DND-41 (cell line): Measurements from ENCODE around the gene RMND5A.

Experiments
- ATAC-seq: fragments of 200-7000 bp; cut with Tn5 transposase; 3 replicates; pipeline ENCODE4 v1.9.1; 2021; ENCODE audit warnings: low read depth; ENCODE audit not compliant: insufficient read depth
- DNase-seq: peaks from one replicate; pipeline ENCODE4 v3.0.0-alpha.2; 2020
- H2AFZ ChIP-seq: 2 replicates; pipeline ENCODE4 v1.6.0; 2012; ENCODE audit warnings: low read depth, low read length
- H3K27ac ChIP-seq: 2 replicates; pipeline ENCODE4 v1.5.1; 2012; ENCODE audit warnings: low read length, inconsistent platforms
- H3K27me3 ChIP-seq: fragments of 200-600 bp; sonication (generic); 2 replicates; pipeline ENCODE4 v1.6.0; 2012; ENCODE audit warnings: low read length, mild to moderate bottlenecking, inconsistent platforms; ENCODE audit not compliant: insufficient read depth, poor library complexity
- H3K36me3 ChIP-seq: 2 replicates; pipeline ENCODE4 v1.5.1; 2012; ENCODE audit warnings: low read length, inconsistent platforms; ENCODE audit not compliant: insufficient read depth
- H3K4me1 ChIP-seq: 2 replicates; pipeline ENCODE4 v1.5.1; 2012; ENCODE audit warnings: mild to moderate bottlenecking, low read length; ENCODE audit not compliant: insufficient read depth
- H3K4me2 ChIP-seq: 2 replicates; pipeline ENCODE4 v1.6.0; 2012; ENCODE audit warnings: mild to moderate bottlenecking, moderate library complexity, low read length, inconsistent platforms; ENCODE audit not compliant: insufficient read depth
- H3K4me3 ChIP-seq, 2 experiments: fragments of 200-600 bp in 1 of 2; shearing (Covaris generic) in 1 of 2; 2 replicates each; pipeline ENCODE4 v1.5.1; 2012 to 2016; ENCODE audit warnings: inconsistent platforms in 2 of 2, low read length in 2 of 2, mild to moderate bottlenecking in 2 of 2, low read depth in 1 of 2, moderate library complexity in 1 of 2
- H3K79me2 ChIP-seq: 2 replicates; pipeline ENCODE4 v1.6.0; 2012; ENCODE audit warnings: low read length, inconsistent platforms; ENCODE audit not compliant: insufficient read depth
- H3K9ac ChIP-seq: 2 replicates; pipeline ENCODE4 v1.6.0; 2012; ENCODE audit warnings: low read depth, mild to moderate bottlenecking, inconsistent platforms, low read length, moderate library complexity
- H3K9me3 ChIP-seq: 2 replicates; pipeline ENCODE4 v1.5.1; 2012; ENCODE audit warnings: low read length, moderate library complexity, mild to moderate bottlenecking, inconsistent platforms; ENCODE audit not compliant: insufficient read depth, severe bottlenecking
- H4K20me1 ChIP-seq: 2 replicates; pipeline ENCODE4 v1.6.0; 2012; ENCODE audit warnings: low read length; ENCODE audit not compliant: insufficient read depth
- CTCF ChIP-seq: IDR thresholded peaks from 2 replicates; pipeline ENCODE4 v1.5.1; 2012; ENCODE audit warnings: borderline replicate concordance, low read length, moderate library complexity, mild to moderate bottlenecking; ENCODE audit not compliant: poor library complexity, severe bottlenecking; ENCODE audit errors: extremely low read depth
- EZH2 ChIP-seq: IDR thresholded peaks from 3 replicates; pipeline ENCODE4 v1.6.1; 2012; ENCODE audit warnings: borderline replicate concordance, low read depth, mild to moderate bottlenecking, moderate library complexity, low read length, inconsistent platforms; ENCODE audit not compliant: severe bottlenecking

The RMND5A gene

GRCh38 chr2:86788881-86789686, 69.0 kb downstream of the RMND5A start:
- no peak overlapping the region for H2AFZ ChIP-seq
- DNase-seq: no peak
- H3K27me3 ChIP-seq: no peaks in the 10 kb centered on the region
- no peak overlapping the region for H3K9ac ChIP-seq
- H4K20me1 ChIP-seq: no peaks in the 10 kb centered on the region
- H3K4me2 ChIP-seq: no peak overlapping the region
- no peak for TF ChIP-seq CTCF
- TF ChIP-seq EZH2: no peak
- H3K27ac ChIP-seq: no peak overlapping the region
- no peaks in the 10 kb centered on the region for H3K79me2 ChIP-seq
- H3K9me3 ChIP-seq: no peaks in the 10 kb centered on the region
- ATAC-seq: no peak
- no peaks in the 10 kb centered on the region for H3K36me3 ChIP-seq
- H3K4me1 ChIP-seq: peaks cover 3% of the 10 kb centered on the region; the same call in 1 of the 2 replicates
- H3K4me3 ChIP-seq: no peak overlapping the region

GRCh38 chr2:86789687-86790133, 69.6 kb downstream of the RMND5A start:
- Histone ChIP-seq H3K4me3 (no peak overlapping the region), H4K20me1 (no peaks in the 10 kb centered on the region), H3K79me2 (no peaks in the 10 kb centered on the region), H3K9me3 (no peaks in the 10 kb centered on the region), H3K27me3 (no peaks in the 10 kb centered on the region), H3K4me2 (no peak overlapping the region), H3K9ac (no peak overlapping the region), H3K36me3 (no peaks in the 10 kb centered on the region), H3K4me1 (peaks cover 9% of the 10 kb centered on the region), H2AFZ (no peak overlapping the region), H3K27ac (no peak overlapping the region)
- ATAC-seq: no peak
- TF ChIP-seq EZH2: no peak
- TF ChIP-seq CTCF: no peak
- no peak for DNase-seq

- Histone ChIP-seq H3K27me3 (no peaks in the 10 kb centered on the region), H3K9ac (no peak overlapping the region), H3K4me2 (no peak overlapping the region), H3K4me3 (no peak overlapping the region), H3K36me3 (no peaks in the 10 kb centered on the region), H3K4me1 (peaks cover 14% of the 10 kb centered on the region), H3K79me2 (no peaks in the 10 kb centered on the region), H4K20me1 (no peaks in the 10 kb centered on the region), H3K27ac (no peak overlapping the region), H3K9me3 (no peaks in the 10 kb centered on the region), H2AFZ (no peak overlapping the region)
- DNase-seq (no peak), ATAC-seq (no peak)
- TF ChIP-seq EZH2: no peak
- no peak for TF ChIP-seq CTCF
Measured at GRCh38 chr2:86790134-86790675, 70.1 kb downstream of the RMND5A start.
